ENCODE data around the gene TMEM17. TPM values are rescaled to one million over a fixed set of nuclear protein-coding genes. Genes with fewer than 3 reads are reported as not detected.

TMEM17 gene
- total RNA-seq, 1 donor from 2014 or later = 1.7 TPM

DNA sequence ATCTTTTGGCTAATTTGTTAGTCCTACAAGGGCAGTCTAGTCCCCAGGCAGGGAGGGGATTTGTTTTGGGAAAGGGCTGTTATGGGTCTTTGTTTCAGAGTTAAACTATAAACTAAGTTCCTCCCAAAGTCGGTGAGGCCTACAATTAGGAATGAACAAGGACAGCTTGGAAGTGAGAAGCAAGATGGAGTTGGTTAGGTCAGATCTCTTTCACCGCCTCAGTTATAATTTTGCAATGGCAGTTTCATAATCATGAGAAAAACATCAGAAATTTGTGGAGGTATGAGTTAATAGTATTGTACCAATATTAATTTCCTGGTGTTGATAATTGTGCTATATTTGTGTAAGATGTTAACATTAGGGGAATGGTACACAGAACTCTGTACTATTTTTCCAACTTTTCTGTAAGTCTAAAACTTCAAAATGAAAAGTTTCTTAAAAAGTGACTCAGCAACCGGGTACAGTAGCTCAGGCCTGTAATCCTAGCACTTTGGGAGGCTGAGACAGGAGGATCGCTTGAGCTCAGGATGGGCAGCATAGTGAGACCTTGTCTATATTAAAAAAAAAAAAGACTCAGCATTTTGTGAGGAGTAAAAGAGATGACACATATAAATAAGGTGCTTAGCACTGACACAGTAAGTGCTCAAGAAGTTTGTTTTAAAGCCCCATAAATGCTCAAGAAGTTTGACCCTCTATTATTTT, 40.8 kb downstream of the TMEM17 start:
- Mint-ChIP-seq H3K36me3 (ENCODE audit: low read depth, unreplicated experiment) (no peaks in the 10 kb centered on the region), H3K27ac (ENCODE audit: unreplicated experiment) (peak overlapping the region; percentile 91), H3K27me3 (ENCODE audit: unreplicated experiment) (peaks cover 6% of the 10 kb centered on the region), H3K9me3 (ENCODE audit: unreplicated experiment) (no peaks in the 10 kb centered on the region), H3K4me3 (ENCODE audit: unreplicated experiment) (peak overlapping the region; percentile 66), H3K4me1 (ENCODE audit: unreplicated experiment) (peaks cover 58% of the 10 kb centered on the region)
- DNase-seq (ENCODE audit: low spot score) = no peak
- TF ChIP-seq, protein P1, sequence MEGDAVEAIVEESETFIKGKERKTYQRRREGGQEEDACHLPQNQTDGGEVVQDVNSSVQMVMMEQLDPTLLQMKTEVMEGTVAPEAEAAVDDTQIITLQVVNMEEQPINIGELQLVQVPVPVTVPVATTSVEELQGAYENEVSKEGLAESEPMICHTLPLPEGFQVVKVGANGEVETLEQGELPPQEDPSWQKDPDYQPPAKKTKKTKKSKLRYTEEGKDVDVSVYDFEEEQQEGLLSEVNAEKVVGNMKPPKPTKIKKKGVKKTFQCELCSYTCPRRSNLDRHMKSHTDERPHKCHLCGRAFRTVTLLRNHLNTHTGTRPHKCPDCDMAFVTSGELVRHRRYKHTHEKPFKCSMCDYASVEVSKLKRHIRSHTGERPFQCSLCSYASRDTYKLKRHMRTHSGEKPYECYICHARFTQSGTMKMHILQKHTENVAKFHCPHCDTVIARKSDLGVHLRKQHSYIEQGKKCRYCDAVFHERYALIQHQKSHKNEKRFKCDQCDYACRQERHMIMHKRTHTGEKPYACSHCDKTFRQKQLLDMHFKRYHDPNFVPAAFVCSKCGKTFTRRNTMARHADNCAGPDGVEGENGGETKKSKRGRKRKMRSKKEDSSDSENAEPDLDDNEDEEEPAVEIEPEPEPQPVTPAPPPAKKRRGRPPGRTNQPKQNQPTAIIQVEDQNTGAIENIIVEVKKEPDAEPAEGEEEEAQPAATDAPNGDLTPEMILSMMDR (IDR thresholded peaks at IDR 0.05; ENCODE audit: unreplicated experiment) = no peak

DNA sequence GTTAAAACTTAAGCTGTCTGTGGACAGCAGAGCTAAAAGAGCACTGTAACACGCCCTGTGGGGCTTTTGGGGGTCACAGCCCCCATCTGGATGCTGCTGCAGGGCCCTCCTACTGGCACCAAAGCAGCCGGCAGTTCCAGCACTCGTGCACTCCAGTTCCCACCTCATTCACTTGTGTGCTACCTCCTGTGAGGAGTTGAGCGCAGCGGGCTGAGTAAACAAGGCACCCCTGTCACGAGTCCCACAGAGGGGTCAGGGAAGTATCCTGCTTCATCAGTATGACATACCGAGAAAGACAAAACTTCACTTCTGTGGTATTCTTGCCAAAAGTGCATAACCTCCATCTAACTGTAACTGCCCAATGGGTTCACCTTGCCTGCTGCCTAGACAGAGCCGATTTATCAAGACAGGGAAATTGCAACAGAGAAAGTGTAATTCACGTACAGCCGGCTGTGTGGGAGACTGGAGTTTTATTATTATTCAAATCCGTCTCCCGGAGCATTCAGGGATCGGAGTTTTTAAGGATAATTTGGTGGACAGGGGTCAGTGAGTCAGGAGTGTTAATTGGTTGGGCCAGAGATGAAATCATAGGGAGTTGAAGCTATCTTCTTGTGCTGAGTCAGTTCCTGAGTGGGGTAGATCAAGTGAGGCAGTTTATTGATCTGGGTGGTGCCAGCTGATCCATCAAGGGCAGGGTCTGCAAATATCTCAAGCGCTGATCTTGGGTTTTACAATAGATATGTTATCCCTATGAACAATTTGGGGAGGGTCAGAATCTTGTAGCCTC, 41.6 kb downstream of the TMEM17 start:
- TF ChIP-seq, protein P1 (IDR thresholded peaks at IDR 0.05; ENCODE audit: unreplicated experiment) = no peak
- peak overlapping the region; percentile 91 for H3K27ac Mint-ChIP-seq (ENCODE audit: unreplicated experiment)
- H3K4me3 Mint-ChIP-seq (ENCODE audit: unreplicated experiment) = no peak overlapping the region
- no peaks in the 10 kb centered on the region for H3K36me3 Mint-ChIP-seq (ENCODE audit: low read depth, unreplicated experiment)
- no peaks in the 10 kb centered on the region for H3K9me3 Mint-ChIP-seq (ENCODE audit: unreplicated experiment)
- H3K4me1 Mint-ChIP-seq (ENCODE audit: unreplicated experiment) = peaks cover 53% of the 10 kb centered on the region
- no peak for DNase-seq (ENCODE audit: low spot score)
- H3K27me3 Mint-ChIP-seq (ENCODE audit: unreplicated experiment) = peaks cover 6% of the 10 kb centered on the region

DNA sequence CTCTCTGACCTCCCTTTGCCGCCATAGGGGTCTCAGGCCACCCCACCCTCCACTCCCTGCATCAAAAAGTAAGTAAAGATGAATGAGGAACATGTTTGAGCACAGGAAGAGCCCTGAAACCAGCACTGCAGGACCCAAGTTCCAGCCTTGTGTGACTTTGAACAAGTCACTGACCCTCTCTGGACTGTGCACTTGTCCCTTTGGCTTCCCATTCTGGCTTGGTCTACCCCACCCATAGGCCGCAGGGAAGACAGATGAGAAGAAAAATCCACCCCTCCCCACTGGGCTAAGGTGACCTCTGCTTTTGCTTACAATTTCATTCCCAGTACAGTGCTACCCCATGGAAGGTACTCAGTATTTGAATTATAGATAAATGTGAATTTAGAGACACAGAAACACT, 43.8 kb downstream of the TMEM17 start:
- TF ChIP-seq, protein P1 (IDR thresholded peaks at IDR 0.05; ENCODE audit: unreplicated experiment) = no peak
- Mint-ChIP-seq H3K9me3 (ENCODE audit: unreplicated experiment) (no peaks in the 10 kb centered on the region), H3K4me3 (ENCODE audit: unreplicated experiment) (no peak overlapping the region), H3K36me3 (ENCODE audit: low read depth, unreplicated experiment) (no peaks in the 10 kb centered on the region), H3K27ac (ENCODE audit: unreplicated experiment) (no peak overlapping the region), H3K27me3 (ENCODE audit: unreplicated experiment) (peaks cover 3% of the 10 kb centered on the region), H3K4me1 (ENCODE audit: unreplicated experiment) (peaks cover 41% of the 10 kb centered on the region)
- no peak for DNase-seq (ENCODE audit: low spot score)

DNA sequence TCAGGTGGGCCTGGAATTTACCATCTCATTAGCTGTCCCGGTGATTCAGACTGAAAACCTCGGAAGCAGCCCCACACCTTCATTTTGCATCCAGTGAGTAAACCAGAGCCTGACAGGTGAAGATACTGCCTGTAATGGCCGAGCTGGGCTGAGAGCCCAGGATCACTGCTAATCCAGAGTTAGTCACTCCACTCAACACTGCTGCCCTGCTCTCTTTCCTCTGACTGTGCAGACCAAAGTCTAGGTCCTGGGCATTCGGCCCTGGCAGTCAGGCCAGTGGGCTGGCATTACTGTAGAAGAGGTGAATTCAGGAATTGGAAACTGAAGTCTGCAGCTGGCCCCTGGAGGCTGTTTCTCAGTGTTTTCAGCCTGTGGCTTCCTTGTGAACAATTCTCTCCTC, 44.3 kb downstream of the TMEM17 start:
- Mint-ChIP-seq H3K4me1 (ENCODE audit: unreplicated experiment) (peaks cover 37% of the 10 kb centered on the region), H3K36me3 (ENCODE audit: low read depth, unreplicated experiment) (no peaks in the 10 kb centered on the region), H3K27me3 (ENCODE audit: unreplicated experiment) (peaks cover 3% of the 10 kb centered on the region), H3K27ac (ENCODE audit: unreplicated experiment) (no peak overlapping the region), H3K4me3 (ENCODE audit: unreplicated experiment) (no peak overlapping the region), H3K9me3 (ENCODE audit: unreplicated experiment) (no peaks in the 10 kb centered on the region)
- no peak for DNase-seq (ENCODE audit: low spot score)
- TF ChIP-seq, protein P1 (IDR thresholded peaks at IDR 0.05; ENCODE audit: unreplicated experiment) = no peak

Measured in endothelial cell (in vitro differentiated cells).